ENCODE measurements around the gene CEP128.

CEP128 gene

DNA sequence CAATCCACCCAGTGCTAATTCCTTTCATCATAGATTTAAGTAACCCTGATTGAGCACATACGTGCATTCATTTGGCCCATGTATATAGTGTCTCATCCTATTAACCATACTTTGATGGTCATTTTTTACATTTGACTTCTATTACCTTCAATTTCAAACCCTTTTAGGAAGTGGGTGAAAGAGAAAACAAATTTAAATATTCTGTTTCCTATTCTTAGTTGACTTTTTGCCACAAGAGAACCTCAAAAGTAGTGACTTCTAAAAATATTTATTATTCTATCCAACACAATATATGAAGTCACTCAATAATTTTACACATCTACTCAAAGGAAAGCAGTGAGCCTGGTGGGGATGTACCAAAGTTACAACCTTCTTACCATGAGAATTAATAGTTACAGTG, 164.9 kb downstream of the CEP128 start:
- no peak for DNase-seq (ENCODE audit: low read depth in 3 of 3, low spot score in 1 of 3)

DNA sequence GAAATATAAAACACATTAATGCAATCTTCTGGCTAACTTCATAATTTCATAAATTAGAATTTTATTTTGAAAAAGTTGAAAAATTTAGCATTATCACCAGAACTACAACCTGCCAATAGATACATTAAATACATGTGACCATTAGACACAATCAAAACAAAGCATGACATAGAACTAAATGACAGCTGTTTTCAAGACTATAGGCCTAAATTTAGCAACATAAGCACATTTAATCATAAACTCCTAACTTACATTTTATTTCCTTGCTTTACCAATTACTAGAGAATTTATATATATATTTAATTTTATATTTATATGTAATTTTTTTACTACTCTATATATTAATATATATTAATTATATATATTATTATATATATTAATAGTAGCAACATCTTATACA, 165.4 kb downstream of the CEP128 start:
- no peak for DNase-seq (ENCODE audit: low read depth in 3 of 3, low spot score in 1 of 3)

DNA sequence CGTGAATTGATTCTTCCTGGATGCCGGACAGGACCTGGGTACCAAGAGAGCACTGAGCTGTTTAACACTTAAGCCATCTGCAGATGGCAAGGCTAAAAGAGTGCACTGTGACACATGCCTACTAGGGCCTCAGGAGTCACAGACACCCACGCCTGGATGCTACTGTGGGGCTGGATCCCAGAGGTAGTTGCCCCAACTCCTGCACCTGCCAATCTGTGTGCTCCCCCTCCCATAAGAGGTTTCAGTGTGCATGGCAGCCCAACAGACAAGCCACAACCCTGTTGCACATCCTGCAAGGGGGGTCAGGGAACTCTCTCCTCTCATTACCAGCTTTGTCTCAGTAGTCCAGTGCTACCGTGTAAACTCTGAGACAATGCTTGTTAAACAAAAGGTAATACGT, 169.0 kb downstream of the CEP128 start:
- no peak for DNase-seq (ENCODE audit: low read depth in 3 of 3, low spot score in 1 of 3)

DNA sequence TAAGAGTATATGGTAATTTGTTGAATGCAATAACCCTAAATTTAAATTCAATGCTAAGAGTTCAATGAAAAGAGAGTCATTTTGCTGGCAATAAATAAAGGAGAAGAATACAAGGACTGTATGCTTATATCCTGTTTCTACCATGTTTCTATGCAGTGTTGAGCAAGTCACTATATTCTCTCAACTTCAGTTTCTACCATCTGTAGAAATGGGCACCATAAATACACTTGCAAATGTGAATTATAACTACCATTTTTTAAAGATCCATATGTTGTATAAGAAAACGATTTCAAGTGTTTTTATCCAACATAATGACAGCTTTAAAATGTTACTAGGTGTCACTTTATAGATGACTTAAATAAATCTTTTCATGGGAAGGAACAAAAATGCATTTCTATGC, 170.3 kb downstream of the CEP128 start:
- DNase-seq (ENCODE audit: low read depth in 3 of 3, low spot score in 1 of 3), result no peak

DNA sequence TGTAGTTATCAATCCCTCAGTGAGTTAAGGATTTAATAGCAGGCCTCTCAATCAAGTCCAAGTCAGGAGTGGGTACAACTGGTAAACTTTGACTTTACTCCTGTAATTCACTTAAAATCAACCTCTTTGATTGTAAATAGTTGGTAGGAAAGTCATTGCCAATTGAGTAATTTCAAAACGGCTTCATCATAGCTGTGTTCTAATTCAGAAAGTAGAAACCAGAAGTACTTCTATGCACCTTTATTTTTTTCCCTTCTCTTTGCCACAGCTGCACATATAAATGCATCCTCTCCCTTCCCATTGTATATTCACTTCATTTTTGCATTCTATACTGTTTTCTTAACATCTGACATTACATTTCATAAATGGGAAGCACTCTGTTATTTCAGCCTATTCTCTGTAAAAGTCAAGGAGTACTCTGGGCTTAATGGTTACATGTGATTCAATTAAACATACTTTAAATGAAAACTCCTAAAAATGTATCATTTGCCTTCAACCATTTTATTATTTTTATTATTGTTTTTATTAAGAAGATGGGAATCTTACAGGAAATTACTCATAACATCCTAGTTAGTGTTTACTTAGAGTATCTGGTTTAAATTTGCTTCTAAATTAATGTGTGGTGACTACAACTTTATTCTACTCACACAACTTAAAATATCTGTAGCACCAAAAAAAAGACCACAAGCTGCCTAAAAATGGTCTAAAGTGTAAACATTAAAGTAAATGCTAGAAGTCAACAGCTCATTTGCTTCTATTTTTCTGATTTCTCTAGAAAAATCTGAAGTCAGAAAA, 171.2 kb downstream of the CEP128 start:
- DNase-seq (ENCODE audit: low read depth in 3 of 3, low spot score in 1 of 3), result no peak

DNA sequence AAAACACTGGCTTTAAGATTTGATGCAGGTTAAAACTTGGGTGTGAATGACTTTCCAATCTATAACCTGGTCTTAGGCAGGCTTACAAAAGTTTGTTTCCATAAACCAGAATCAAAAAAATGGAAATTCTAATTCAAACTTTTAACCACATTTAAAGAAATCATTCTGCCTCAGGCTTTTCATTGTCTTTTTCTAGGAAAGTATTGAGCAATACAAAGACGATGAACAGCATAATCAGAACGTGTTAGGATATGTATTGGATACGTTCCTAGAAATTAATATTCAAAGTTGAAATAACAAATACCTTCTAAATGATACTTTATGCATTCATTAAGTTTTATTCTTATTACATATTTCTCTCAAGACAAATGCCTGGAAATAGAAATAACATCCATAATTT, 172.9 kb downstream of the CEP128 start:
- no peak for DNase-seq (ENCODE audit: low read depth in 3 of 3, low spot score in 1 of 3)

DNA sequence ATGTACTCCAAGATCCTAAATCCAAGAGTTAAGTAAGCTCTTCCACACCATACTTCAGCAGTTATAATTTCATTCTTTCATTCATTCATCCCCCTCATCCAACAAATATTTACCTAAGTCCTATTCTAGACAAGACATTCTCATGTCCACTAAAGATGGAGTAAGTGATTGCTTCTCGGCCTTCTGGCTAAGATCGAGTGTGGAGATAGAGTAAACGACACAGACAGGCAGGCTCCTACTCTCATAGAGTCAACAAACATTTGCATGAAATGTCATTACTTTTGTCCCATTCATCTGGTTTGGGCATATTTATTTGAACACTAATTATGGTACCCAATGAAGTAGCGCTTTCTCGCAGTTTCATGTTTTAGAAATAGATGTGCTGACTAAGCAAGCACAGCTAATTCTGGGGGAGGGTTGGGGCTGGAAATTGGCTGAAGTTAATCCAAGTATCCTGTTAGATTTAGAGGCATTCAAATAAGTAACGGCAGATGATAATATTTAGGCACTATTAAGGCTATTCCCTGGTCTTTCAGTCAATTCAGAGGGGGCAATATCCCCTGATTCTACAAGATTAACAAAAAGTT, 176.5 kb downstream of the CEP128 start:
- DNase-seq (ENCODE audit: low read depth in 3 of 3, low spot score in 1 of 3), result no peak

DNA sequence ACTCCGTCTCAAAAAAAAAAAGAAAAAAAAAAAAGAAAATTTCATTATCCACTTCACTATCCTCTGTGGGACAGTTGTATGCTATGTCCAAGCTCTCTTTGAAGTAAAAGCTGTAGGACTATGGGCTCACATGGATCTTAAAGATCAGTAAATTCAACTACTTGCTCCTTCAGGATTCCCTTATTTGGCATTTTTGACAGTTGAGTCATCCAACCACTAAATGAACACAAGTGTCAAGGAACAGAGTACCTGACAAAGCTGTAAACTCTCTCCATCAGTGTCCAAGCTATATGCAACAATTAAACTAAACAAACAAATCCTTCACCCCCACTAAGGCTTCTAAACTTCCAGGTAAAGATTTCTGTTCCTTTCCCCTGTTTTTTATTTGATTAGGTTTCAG, 177.0 kb downstream of the CEP128 start:
- DNase-seq (ENCODE audit: low read depth in 3 of 3, low spot score in 1 of 3), result no peak

DNA sequence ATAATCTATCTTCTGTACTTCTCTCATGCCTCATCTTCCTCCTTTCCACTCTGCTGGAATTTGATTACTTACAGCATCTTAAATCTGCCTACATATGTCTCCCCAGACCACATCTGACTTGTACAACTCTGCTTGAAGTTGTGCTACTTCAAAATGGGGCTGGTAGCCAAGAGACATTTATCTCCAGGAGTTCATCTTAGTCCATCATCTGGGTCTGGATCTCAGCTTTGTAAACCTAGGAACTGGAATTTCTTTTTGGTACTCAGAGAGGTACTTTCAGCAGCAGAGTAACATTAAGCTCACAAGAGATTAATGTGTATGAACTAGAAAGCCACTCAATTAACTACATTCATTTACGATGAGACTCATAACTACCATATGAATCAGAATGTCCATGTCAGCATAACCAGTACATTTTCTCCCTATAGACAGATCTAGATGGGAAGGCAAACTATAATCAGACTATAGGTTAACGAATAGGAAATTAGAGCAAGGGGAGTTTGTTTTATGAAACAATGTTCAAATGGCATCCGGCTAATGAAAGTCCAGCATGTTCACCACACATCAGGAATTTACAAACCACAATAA, 178.8 kb downstream of the CEP128 start:
- no peak for DNase-seq (ENCODE audit: low read depth in 3 of 3, low spot score in 1 of 3)

DNA sequence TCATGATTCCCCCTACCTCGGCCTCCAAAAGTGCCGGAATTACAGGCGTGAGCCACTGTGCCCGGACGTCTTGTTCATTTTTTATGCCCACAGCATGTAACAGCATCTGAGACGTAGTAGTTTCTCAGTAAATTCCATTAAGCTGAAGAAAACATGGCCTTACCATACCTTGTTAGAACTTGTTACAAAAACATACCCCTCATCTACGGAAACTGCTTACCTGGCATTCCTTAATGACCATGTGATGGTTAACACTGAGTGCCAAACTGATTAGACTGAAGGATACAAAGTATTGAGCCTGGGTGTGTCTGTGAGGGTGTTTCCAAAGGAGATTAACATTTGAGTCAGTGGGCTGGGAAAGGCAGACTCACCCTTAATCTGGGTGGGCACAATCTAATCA, 186.8 kb downstream of the CEP128 start:
- DNase-seq (ENCODE audit: low read depth in 3 of 3, low spot score in 1 of 3), result no peak

DNA sequence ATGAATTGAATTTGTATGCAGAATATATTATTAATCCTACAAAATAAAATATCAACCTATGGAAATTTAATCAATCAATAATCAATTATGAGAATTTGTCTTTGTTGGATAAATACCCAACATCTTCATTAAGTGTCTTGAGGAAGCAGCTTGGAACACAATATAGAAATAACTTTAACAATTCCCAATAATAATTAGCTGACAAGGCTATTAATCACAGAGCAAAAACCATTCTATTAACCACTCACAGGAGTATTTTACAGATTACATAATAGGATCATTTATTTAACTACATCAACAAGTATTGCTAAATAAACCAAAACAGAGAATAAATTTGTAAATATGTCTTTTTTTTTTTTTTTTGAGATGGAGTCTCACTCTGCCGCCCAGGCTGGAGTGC, 190.3 kb downstream of the CEP128 start:
- DNase-seq (ENCODE audit: low read depth in 3 of 3, low spot score in 1 of 3), result no peak

DNA sequence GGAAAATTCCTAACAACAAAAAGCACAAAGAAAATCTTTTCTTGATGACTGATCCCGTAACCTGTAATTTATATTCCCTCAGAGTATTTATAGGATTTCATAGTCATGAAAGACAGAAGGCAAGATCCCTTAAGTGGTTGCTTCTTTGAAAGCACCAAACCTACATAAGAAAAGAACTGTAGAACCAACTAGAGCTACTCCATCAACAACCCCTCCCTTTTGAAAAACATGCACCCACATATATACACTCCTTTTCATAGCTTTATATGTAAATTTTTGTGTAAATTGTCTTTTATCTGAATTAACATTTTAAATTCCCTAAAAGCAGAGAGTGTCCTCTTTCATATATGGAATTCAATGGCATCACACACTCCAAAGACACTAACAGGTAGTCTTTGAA, 215.3 kb downstream of the CEP128 start:
- DNase-seq (ENCODE audit: low read depth in 3 of 3, low spot score in 1 of 3), result no peak

DNA sequence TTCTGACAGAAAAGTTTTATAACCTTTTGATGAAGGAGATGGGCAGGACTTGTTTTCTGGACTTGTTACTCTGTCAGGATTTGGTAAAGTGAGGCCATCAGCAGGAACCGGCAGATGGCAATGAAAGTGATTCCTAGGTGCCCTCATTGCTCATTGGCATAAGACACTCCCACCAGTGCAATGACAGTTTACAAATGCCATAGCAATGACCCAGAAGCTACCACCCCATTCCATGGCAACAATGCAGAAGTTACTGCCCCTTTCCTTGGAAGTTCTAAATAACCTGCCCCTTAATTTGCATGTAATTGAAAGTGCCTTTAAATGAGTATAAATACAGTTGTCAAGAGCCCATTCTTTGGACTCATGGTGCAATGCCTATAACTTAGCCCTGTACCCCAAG, 222.6 kb downstream of the CEP128 start:
- DNase-seq (ENCODE audit: low read depth in 3 of 3, low spot score in 1 of 3), result no peak

DNA sequence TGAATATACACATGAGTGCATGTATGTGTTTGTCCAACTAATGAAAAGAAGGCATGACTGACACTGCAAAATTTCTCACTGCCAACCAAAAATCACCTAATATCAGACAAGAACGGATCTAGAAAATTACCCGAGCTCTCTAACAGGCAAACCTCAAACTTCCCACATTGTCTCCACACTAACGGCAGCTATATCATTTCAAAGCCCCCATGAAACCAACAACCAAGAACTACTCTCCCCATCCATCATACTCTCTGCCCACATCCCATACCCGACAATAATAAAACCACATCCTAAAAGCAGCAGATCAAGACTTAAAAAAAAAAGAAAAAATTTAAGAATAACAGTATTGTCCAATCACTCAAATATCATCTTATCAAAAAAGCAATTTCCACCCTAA, 227.1 kb downstream of the CEP128 start:
- no peak for DNase-seq (ENCODE audit: low read depth in 3 of 3, low spot score in 1 of 3)

DNA sequence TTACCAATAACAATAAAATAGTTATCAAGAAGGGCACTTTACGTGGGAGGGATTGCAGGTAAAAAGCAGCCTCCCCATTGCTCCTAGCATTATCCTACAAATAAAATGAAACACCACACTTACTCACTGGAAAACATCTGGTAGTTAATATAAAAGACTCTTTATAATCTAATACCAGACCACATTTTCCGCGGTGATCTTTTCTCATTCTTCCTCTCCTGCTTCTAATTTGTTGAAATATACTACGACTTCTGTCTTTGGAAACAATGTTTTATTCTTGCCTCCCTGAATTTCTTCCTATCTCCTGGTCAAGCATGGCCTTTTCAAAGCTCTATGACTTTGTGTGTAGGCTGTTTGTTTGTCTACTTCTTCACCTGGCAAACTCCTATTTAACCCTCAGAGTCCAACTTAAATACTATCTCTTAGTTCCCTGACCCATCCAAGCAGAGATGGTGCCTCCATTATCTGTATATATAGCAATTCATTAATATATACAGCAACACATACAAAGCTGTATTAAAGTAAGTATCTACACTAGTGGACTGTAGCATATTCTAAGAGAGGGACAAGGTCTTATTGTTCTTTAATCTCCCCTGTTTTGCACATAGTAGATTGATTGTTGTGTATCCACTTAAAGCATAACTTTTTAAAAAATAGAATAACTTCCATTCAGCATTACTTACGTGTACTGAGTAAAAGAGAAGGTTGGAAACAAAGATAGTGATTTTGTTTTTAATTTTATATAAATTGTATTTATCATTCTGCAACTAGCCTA, 228.3 kb downstream of the CEP128 start:
- DNase-seq (ENCODE audit: low read depth in 3 of 3, low spot score in 1 of 3), result no peak

DNA sequence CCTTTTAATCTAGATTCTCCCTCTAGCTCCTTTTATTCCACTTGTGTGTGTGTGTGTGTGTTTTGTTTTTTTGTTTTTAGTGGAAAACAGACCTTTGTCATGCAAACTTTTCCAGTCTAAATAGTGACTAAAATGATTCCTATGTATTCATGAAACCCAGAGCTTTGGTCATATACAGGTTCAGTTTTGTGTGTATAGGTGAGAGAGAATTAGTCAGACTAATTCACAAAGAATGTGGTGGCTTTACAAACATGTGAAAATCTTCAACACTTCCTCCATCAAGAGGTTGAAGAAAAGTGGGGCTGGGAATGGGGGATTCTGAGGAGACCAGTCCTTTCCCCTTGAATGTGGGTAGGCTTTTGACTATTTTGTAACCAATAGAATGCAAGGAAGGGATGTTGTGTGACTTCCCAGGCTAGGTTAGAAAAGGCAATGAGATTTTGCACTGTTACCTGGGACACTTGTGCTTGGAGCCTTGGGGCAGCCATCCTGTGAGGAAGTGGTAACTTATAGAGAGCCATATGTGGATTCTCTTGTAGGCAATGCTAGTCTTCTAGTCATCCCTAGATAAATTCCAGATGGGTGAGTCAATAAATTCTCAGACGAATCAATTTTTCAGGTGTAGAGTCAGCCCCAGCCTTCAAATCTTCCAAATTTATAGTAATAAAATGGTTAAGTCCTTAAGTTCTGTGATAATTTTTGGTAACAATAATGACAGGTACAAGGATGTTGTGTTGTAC, 236.1 kb downstream of the CEP128 start:
- no peak for DNase-seq (ENCODE audit: low read depth in 3 of 3, low spot score in 1 of 3)

DNA sequence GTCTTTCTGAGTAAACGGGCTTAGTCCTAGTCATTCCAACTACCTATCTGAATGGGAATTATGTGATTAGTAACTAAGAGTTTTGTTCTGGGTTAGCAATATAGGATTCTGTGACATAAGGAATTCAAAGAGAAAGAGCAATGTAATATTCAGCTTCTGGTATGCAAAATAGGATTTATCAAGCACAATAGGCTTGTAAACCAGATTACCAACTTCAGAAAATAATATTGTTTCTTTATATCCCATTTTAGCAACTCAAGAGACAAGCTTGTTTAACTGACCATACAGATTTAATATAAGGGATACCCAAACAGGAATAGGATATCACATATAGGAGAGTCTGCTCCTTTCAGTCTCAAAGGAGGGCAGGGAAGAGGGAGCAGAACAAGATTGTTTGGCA, 240.9 kb downstream of the CEP128 start:
- DNase-seq (ENCODE audit: low read depth in 3 of 3, low spot score in 1 of 3), result no peak

DNA sequence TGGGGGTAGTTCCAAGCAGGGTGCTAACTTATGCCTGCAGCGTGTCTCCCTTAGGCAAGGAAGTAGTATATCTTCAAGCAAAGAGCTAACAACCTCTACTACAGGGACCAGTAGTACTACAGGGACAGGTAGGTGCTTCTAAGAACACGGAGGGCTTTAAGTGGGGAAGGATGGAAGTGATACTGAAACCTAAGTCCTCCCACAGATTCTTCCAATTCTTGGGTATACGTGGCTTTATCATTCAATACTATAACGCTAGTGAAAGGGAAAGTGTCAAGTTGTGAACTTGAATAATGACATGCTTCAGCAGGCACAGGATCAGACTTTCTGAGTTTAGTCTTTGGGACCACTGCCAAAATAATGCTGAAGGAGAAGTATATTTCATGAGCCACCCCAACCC, 241.7 kb downstream of the CEP128 start:
- no peak for DNase-seq (ENCODE audit: low read depth in 3 of 3, low spot score in 1 of 3)

DNA sequence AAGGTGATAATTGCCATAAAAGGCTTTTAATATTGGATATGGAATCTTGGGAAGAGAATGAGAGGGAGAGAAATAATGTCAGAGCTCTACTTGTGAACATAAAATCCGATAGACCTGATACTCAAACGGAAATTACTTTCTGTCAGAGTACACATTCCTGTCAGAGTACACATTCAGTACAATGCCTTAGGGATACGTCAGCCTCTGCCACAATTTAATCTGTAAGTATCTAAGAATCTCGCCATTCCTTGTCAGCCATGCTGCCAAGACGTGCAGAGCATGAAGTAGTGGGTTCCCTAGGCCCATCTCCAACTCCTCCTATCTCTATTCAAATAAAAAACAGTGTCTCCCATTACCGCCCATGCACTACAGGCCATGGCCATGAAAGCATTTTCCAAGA, 242.6 kb downstream of the CEP128 start:
- no peak for DNase-seq (ENCODE audit: low read depth in 3 of 3, low spot score in 1 of 3)

DNA sequence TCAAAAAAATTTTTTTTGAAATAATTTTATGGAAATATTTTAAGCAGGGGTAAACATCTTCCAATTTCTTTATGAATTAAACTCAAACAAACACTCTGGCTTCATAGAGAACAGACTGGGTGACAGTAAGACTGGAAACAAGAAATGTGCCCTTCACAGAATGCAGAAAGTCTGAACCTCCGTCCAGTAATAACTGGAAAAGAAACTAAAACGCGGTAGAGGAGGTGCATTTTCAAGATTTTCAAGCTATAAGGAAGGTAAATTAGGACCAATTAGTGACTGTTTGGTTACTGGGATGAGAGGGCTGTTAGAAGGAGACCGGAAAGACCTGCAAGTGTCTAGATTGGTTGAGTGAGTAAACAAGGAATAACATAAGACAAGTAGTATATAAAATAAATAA, 245.7 kb downstream of the CEP128 start:
- no peak for DNase-seq (ENCODE audit: low read depth in 3 of 3, low spot score in 1 of 3)

DNA sequence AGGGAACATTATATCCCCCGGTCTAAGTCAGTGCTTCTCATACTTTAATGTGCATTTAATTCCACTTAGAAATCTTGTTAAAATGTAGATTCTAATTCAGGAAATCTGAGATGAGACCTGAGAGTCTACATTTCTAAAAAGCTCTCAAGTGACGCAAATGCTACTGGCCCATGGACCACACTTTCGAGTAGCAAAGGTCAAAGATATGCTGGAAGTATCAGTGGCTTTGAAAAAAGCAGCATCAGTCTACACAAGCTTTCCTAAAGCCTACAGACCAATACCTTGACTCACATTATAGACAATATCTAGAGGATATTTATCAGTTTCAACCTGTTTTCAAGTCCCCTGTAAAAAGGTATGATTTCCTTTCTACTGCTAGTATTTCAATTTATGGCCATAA, 248.6 kb downstream of the CEP128 start:
- no peak for DNase-seq (ENCODE audit: low read depth in 3 of 3, low spot score in 1 of 3)

All from stimulated activated CD4-positive, alpha-beta T cell treated with anti-CD3 and anti-CD28 coated beads, TNF-alpha, amount 100 ng/mL, for 1 hour (primary cell).